Lung (tissue), 12 donors: ENCODE measurements around the gene SWI5. TPM values are rescaled to one million over a fixed set of nuclear protein-coding genes. Genes with fewer than 3 reads are reported as not detected.
A peak's percentile ranks its signal among the peaks of the same experiment; 100 is the strongest.

Experiments used
- ATAC-seq: fragments of 200-7000 bp; cut with Tn5 transposase; one replicate; pipeline ENCODE4 v1.9.1; 2020; ENCODE audit warnings: moderate number of reproducible peaks; ENCODE audit not compliant: insufficient read depth, low FRiP score
- DNase-seq, 3 donors: peaks; one replicate each; pipeline ENCODE4 v3.0.0-alpha.2; 2013 to 2017
- H3K27ac ChIP-seq, 2 donors: one replicate each; pipeline ENCODE4 v1.5.1; 2013; ENCODE audit warnings: mild to moderate bottlenecking in 2 of 2, moderate library complexity in 2 of 2, control low read depth in 1 of 2, inconsistent platforms in 1 of 2, low read depth in 1 of 2, low read length in 1 of 2
- H3K27me3 ChIP-seq, 3 donors: one replicate each; pipeline ENCODE4 v1.5.1; 2013; ENCODE audit warnings: low read length in 2 of 3; ENCODE audit not compliant: control insufficient read depth in 3 of 3, insufficient read depth in 3 of 3
- H3K36me3 ChIP-seq, 4 donors: one replicate each; pipeline ENCODE4 v1.5.1; 2013; ENCODE audit warnings: low read length in 4 of 4, mild to moderate bottlenecking in 1 of 4, moderate library complexity in 1 of 4; ENCODE audit not compliant: control insufficient read depth in 4 of 4, insufficient read depth in 4 of 4
- H3K4me1 ChIP-seq, 5 donors: one replicate each; pipeline ENCODE4 v1.5.1; 2013; ENCODE audit warnings: low read length in 5 of 5, mild to moderate bottlenecking in 2 of 5, moderate library complexity in 1 of 5; ENCODE audit not compliant: control insufficient read depth in 5 of 5, insufficient read depth in 5 of 5
- H3K4me3 ChIP-seq: one replicate; pipeline ENCODE4 v1.5.1; 2013; ENCODE audit warnings: mild to moderate bottlenecking, control low read depth, moderate library complexity
- H3K9ac ChIP-seq, 2 donors: one replicate each; pipeline ENCODE4 v1.5.1; 2013; ENCODE audit warnings: low read length in 2 of 2, control low read depth in 1 of 2; ENCODE audit not compliant: insufficient read depth in 1 of 2
- H3K9me3 ChIP-seq, 4 donors: one replicate each; pipeline ENCODE4 v1.5.1; 2013; ENCODE audit warnings: low read length in 3 of 4, mild to moderate bottlenecking in 1 of 4, moderate library complexity in 1 of 4; ENCODE audit not compliant: control insufficient read depth in 4 of 4, insufficient read depth in 3 of 4
- WGBS, 2 donors: extraction: QIAGEN DNeasy Blood & Tissue Kit; methylation state at CpG; one replicate each; pipeline ENCODE4 v1.1.7; 2013; 5-methylcytosine and 5-hydroxymethylcytosine counted together
- polyA plus RNA-seq, 2 donors: library from polyadenylated mRNA; stranded (reverse); fragments of 200-250 nt; gene quantifications; one replicate each; pipeline ENCODE4 v1.2.1, GENCODE V29; 2013
- total RNA-seq, 2 donors: library from RNA; depleted of rRNA in 1 of 2; stranded (reverse); fragments of >200 nt in 1 of 2; gene quantifications; one replicate each; pipeline ENCODE4 v1.2.1, GENCODE V29; 2014 to 2021
- TF ChIP-seq, protein P1 (sequence below): IDR thresholded peaks from 2 replicates; pipeline ENCODE4 v1.5.1; 2012; ENCODE audit warnings: mild to moderate bottlenecking; ENCODE audit errors: control extremely low read depth, extremely low read depth
- donor health status: control.
- donor health status: control.
- donor health status: Bipolar disorder and iron deficiency.
- donor health status: healthy.
- donor health status: DM: yes; HTN: yes; CAD: no.

Gene SWI5
- total and polyA plus RNA-seq, 4 donors, result 19.6 to 28.4 (median 23.2) TPM

DNA sequence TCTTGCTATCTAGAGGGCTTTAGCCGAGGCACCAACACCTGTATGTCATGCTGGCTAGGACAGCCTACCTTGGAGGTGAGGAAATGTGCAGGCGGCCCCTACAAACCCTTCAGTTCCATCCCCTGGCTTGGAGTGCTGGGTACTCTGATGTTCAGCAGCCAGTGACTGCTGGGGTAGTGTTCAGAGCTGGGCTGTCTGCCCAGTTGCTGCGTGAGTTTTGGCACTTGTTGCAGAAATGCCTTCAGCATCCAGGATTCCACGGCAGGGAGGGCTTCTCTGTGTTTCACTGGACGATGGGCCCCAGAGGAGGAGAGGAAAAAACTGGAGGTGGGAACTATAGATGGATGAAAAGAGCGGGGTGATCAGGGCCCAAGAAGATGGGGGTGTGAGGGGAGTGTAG, 10.4 kb downstream of the SWI5 start:
- Histone ChIP-seq H3K9me3 (no peaks in the 10 kb centered on the region), H3K9ac (no peak overlapping the region), H3K36me3 (peaks cover 0 to 17% (median 5%) of the 10 kb centered on the region in 4 donors), H3K27me3 (no peaks in the 10 kb centered on the region), H3K27ac (no peak overlapping the region), H3K4me1 (no peaks in the 10 kb centered on the region), H3K4me3 (no peak overlapping the region)
- DNase-seq, result peak; percentile 81 to 91 (median 86)
- whole genome bisulfite sequencing, 2 donors, result 77 to 92% methylated on average over 6 of the region's 6 CpGs
- TF ChIP-seq, protein P1, sequence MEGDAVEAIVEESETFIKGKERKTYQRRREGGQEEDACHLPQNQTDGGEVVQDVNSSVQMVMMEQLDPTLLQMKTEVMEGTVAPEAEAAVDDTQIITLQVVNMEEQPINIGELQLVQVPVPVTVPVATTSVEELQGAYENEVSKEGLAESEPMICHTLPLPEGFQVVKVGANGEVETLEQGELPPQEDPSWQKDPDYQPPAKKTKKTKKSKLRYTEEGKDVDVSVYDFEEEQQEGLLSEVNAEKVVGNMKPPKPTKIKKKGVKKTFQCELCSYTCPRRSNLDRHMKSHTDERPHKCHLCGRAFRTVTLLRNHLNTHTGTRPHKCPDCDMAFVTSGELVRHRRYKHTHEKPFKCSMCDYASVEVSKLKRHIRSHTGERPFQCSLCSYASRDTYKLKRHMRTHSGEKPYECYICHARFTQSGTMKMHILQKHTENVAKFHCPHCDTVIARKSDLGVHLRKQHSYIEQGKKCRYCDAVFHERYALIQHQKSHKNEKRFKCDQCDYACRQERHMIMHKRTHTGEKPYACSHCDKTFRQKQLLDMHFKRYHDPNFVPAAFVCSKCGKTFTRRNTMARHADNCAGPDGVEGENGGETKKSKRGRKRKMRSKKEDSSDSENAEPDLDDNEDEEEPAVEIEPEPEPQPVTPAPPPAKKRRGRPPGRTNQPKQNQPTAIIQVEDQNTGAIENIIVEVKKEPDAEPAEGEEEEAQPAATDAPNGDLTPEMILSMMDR, result no peak
- ATAC-seq, result no peak

DNA sequence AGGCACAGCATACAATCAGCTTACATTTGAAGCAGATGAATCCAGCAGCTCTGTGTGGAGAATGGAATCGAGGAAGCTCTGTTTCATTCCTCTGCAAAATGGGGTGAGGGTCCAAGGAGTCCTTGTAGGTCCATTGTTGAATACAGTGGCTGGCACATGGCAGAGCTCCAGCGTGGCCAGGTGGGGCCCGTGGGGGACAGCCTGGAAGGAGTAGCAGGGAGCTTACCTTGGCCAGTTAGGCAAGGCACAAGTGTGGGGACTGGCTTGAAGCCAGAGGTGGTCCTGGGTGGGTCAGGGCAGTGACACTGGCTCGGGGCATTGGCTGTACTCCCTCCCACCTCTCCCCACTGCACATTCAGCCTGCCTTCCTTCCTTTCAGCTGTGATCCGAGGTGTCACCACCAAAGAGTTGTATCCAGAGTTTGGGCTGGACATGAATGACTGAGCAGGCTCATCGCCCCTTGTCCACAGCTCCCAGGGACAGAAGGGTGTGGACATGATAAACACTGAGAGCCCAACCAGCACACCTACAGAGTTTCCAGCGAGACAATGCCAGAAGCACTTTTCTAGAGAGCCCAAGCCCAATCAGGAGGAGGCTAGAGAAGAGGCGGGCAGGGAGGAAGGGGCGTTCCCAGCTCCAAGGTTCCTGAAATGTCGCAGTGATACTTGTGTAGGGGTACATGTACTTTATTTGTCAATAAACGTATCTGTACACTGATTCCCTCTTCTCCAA, 12.4 kb downstream of the SWI5 start:
- peaks cover 0 to 17% (median 5%) of the 10 kb centered on the region in 4 donors for H3K36me3 ChIP-seq
- no peak overlapping the region for H3K9ac ChIP-seq
- TF ChIP-seq, protein P1, result no peak
- H3K9me3 ChIP-seq, result no peaks in the 10 kb centered on the region
- H3K27me3 ChIP-seq, result no peaks in the 10 kb centered on the region
- DNase-seq, result no peak
- H3K27ac ChIP-seq, result no peak overlapping the region
- ATAC-seq, result no peak
- H3K4me1 ChIP-seq, result no peaks in the 10 kb centered on the region
- no peak overlapping the region for H3K4me3 ChIP-seq
- 89 to 91% methylated on average over 11 of the region's 11 CpGs for WGBS, 2 donors

DNA sequence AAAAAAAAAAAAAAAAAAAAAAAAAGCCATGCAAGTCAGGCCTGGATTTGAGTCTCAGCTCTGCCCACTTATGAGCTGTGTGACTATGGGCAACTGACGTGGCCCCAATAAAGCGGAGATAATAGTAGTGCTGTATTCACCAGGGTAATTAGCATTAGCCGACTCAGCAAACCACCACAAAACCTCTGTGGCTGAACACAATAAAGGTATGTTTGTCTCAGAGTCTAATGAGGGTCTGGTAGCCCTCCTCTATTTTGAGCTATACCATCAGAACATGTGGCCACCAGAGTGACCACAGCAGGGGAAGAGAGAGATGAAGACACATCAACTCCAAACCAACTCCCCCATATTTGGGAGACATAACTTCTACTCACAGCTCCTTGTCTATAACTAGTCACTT, 15.9 kb downstream of the SWI5 start:
- TF ChIP-seq, protein P1, result no peak
- WGBS, 2 donors, result 95% methylated on average over 3 of the region's 3 CpGs
- no peaks in the 10 kb centered on the region for H3K9me3 ChIP-seq
- H3K27me3 ChIP-seq, result no peaks in the 10 kb centered on the region
- no peak for ATAC-seq
- no peak overlapping the region for H3K4me3 ChIP-seq
- peaks cover 0 to 7% (median 1%) of the 10 kb centered on the region in 4 donors for H3K36me3 ChIP-seq
- no peak overlapping the region for H3K9ac ChIP-seq
- H3K27ac ChIP-seq, result no peak overlapping the region
- no peak for DNase-seq
- peaks cover 0 to 5% (median 0%) of the 10 kb centered on the region in 5 donors for H3K4me1 ChIP-seq

DNA sequence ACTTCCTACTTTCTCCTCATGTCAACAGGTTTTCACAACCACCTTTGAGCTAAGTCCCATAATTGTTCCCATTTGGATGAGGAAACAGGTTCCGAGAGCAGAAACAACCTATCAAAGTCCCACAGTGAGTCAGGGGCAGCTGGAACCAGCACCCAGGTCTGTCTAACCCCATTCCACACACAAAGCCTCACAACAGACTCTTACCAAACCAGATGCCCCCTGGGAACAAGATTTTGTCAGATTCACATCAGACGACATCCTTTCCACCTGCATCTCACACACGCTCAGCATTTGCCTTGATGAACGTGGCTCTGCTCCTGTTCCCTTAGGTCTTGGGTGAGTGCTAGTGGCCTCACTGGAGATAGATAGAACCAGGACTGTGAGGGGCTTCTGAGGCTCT, 17.0 kb downstream of the SWI5 start:
- ATAC-seq, result no peak
- Histone ChIP-seq H3K27me3 (no peaks in the 10 kb centered on the region), H3K36me3 (peaks cover 0 to 6% (median 1%) of the 10 kb centered on the region in 4 donors), H3K9ac (no peak overlapping the region), H3K4me3 (no peak overlapping the region), H3K9me3 (no peaks in the 10 kb centered on the region), H3K27ac (no peak overlapping the region), H3K4me1 (peaks cover 0 to 5% (median 0%) of the 10 kb centered on the region in 5 donors)
- WGBS, 2 donors, result 88 to 91% methylated on average over 4 of the region's 4 CpGs
- TF ChIP-seq, protein P1, result no peak
- no peak for DNase-seq
